Measurements from ENCODE around the gene NEGR1.

DNA sequence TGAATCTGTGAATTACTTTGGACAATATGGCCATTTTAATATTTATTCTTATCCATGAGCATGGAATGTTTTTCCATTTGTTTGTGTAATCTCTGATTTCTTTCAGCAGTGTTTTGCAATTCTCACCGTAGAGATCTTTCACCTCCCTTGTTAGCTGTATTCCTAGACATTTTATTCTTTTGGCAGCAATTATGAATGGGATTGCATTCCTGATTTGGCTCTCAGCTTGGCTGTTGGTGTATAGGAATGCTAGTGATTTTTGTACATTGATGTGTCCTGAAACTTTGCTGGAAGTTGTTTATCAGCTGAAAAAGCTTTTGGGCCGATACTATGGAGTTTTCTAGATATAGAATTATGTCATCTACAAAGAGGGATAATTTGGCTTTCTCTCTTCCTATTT lies 44.2 kb upstream of the NEGR1 start:
- TF ChIP-seq, protein P1, sequence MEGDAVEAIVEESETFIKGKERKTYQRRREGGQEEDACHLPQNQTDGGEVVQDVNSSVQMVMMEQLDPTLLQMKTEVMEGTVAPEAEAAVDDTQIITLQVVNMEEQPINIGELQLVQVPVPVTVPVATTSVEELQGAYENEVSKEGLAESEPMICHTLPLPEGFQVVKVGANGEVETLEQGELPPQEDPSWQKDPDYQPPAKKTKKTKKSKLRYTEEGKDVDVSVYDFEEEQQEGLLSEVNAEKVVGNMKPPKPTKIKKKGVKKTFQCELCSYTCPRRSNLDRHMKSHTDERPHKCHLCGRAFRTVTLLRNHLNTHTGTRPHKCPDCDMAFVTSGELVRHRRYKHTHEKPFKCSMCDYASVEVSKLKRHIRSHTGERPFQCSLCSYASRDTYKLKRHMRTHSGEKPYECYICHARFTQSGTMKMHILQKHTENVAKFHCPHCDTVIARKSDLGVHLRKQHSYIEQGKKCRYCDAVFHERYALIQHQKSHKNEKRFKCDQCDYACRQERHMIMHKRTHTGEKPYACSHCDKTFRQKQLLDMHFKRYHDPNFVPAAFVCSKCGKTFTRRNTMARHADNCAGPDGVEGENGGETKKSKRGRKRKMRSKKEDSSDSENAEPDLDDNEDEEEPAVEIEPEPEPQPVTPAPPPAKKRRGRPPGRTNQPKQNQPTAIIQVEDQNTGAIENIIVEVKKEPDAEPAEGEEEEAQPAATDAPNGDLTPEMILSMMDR (IDR thresholded peaks at IDR 0.05) = no peak
- TF ChIP-seq POLR2A (IDR thresholded peaks at IDR 0.05) = no peak
- no peak for TF ChIP-seq POLR2AphosphoS5 (IDR thresholded peaks at IDR 0.05)
- no peak for TF ChIP-seq EP300 (IDR thresholded peaks at IDR 0.05)

All from stomach (tissue), 4 donors.